H9 (cell line): ENCODE results near the gene NDRG4. TPM values are rescaled to one million over a fixed set of nuclear protein-coding genes. Genes with fewer than 3 reads are reported as not detected.

ENCODE experiments used
- DNase-seq: peaks from one replicate; pipeline ENCODE4 v3.0.0-alpha.2; 2017
- H2AFZ ChIP-seq: one replicate; pipeline ENCODE4 v1.6.1; 2013; ENCODE audit warnings: mild to moderate bottlenecking, low read length, control low read depth, moderate library complexity
- H2AK5ac ChIP-seq: 2 replicates; pipeline ENCODE4 v1.6.1; 2013; ENCODE audit warnings: low read length, control low read depth, mixed read lengths; ENCODE audit not compliant: insufficient read length
- H2BK120ac ChIP-seq: one replicate; pipeline ENCODE4 v1.6.1; 2013; ENCODE audit warnings: low read depth, mild to moderate bottlenecking, low read length, control low read depth, inconsistent platforms; ENCODE audit not compliant: poor library complexity, severe bottlenecking
- H2BK12ac ChIP-seq: 2 replicates; pipeline ENCODE4 v1.6.1; 2013; ENCODE audit warnings: low read length, control low read depth, mixed read lengths, low read depth; ENCODE audit not compliant: insufficient read length
- H2BK15ac ChIP-seq: 2 replicates; pipeline ENCODE4 v1.6.1; 2013; ENCODE audit warnings: low read depth, low read length, control low read depth
- H2BK20ac ChIP-seq: one replicate; pipeline ENCODE4 v1.6.1; 2013; ENCODE audit warnings: low read depth, mild to moderate bottlenecking, low read length, control low read depth, inconsistent platforms; ENCODE audit not compliant: poor library complexity, severe bottlenecking
- H2BK5ac ChIP-seq: 2 replicates; pipeline ENCODE4 v1.6.1; 2013; ENCODE audit warnings: low read length, control low read depth, mixed read lengths; ENCODE audit not compliant: insufficient read length
- H3K14ac ChIP-seq: 2 replicates; pipeline ENCODE4 v1.6.1; 2013; ENCODE audit warnings: low read length, control low read depth; ENCODE audit not compliant: insufficient read depth
- H3K18ac ChIP-seq: 2 replicates; pipeline ENCODE4 v1.6.1; 2013; ENCODE audit warnings: low read depth, mild to moderate bottlenecking, mixed read lengths, low read length, control low read depth; ENCODE audit not compliant: insufficient read length
- H3K23ac ChIP-seq: 2 replicates; pipeline ENCODE4 v1.6.1; 2013; ENCODE audit warnings: low read length, control low read depth, mixed read lengths, low read depth; ENCODE audit not compliant: insufficient read length
- H3K23me2 ChIP-seq: 2 replicates; pipeline ENCODE4 v1.6.1; 2013; ENCODE audit warnings: low read depth, mild to moderate bottlenecking, mixed read lengths, low read length, control low read depth; ENCODE audit not compliant: insufficient read length, poor library complexity, severe bottlenecking
- H3K27ac ChIP-seq: 2 replicates; pipeline ENCODE4 v1.5.1; 2013; ENCODE audit warnings: low read length, control low read depth, mixed read lengths, low read depth; ENCODE audit not compliant: insufficient read length
- H3K27me3 ChIP-seq: 2 replicates; pipeline ENCODE4 v1.6.1; 2013; ENCODE audit warnings: low read length, control low read depth, inconsistent platforms; ENCODE audit not compliant: insufficient read depth
- H3K4ac ChIP-seq: 2 replicates; pipeline ENCODE4 v1.6.1; 2013; ENCODE audit warnings: low read depth, mild to moderate bottlenecking, control low read depth, inconsistent platforms, low read length, moderate library complexity
- H3K4me1 ChIP-seq: 2 replicates; pipeline ENCODE4 v1.6.1; 2013; ENCODE audit warnings: low read length, control low read depth, inconsistent platforms; ENCODE audit not compliant: insufficient read depth
- H3K4me2 ChIP-seq: 2 replicates; pipeline ENCODE4 v1.6.1; 2013; ENCODE audit warnings: low read length, control low read depth, mixed read lengths; ENCODE audit not compliant: insufficient read length, insufficient read depth
- H3K56ac ChIP-seq: 2 replicates; pipeline ENCODE4 v1.6.1; 2013; ENCODE audit warnings: low read depth, mild to moderate bottlenecking, mixed read lengths, low read length, control low read depth; ENCODE audit not compliant: insufficient read length
- H3K79me1 ChIP-seq: 2 replicates; pipeline ENCODE4 v1.6.1; 2013; ENCODE audit warnings: low read depth, mild to moderate bottlenecking, moderate library complexity, low read length, control low read depth, inconsistent platforms; ENCODE audit not compliant: insufficient read depth, poor library complexity, severe bottlenecking
- H3K79me2 ChIP-seq: 2 replicates; pipeline ENCODE4 v1.6.1; 2013; ENCODE audit warnings: low read length, control low read depth, inconsistent platforms; ENCODE audit not compliant: insufficient read depth
- H3K9ac ChIP-seq: 2 replicates; pipeline ENCODE4 v1.6.1; 2013; ENCODE audit warnings: low read length, control low read depth, mixed read lengths; ENCODE audit not compliant: insufficient read length; ENCODE audit errors: extremely low read depth
- H3K9me3 ChIP-seq: one replicate; pipeline ENCODE4 v1.6.1; 2013; ENCODE audit warnings: low read depth, low read length, inconsistent platforms; ENCODE audit not compliant: control insufficient read depth
- H3T11ph ChIP-seq: one replicate; pipeline ENCODE4 v1.6.1; 2013; ENCODE audit warnings: mild to moderate bottlenecking, low read length, control low read depth, inconsistent platforms
- H4K20me1 ChIP-seq: one replicate; pipeline ENCODE4 v1.6.1; 2013; ENCODE audit not compliant: control insufficient read depth, insufficient read length, insufficient read depth
- H4K5ac ChIP-seq: 2 replicates; pipeline ENCODE4 v1.6.1; 2013; ENCODE audit warnings: low read depth, mild to moderate bottlenecking, mixed read lengths, low read length, control low read depth; ENCODE audit not compliant: insufficient read length
- H4K8ac ChIP-seq: replicated peaks from 2 replicates; pipeline ENCODE4 v1.6.1; 2013; ENCODE audit warnings: low read length, control low read depth, mixed read lengths, low read depth; ENCODE audit not compliant: insufficient read length
- H4K91ac ChIP-seq: 2 replicates; pipeline ENCODE4 v1.6.1; 2013; ENCODE audit warnings: low read depth, mild to moderate bottlenecking, moderate library complexity, mixed read lengths, low read length, control low read depth; ENCODE audit not compliant: insufficient read length
- H3K27ac Mint-ChIP-seq, 3 experiments: 2 replicates in 2 of 3; 3 replicates in 1 of 3; pipeline ENCODE4 v1.8.0; 2020 to 2021; ENCODE audit warnings: mixed read lengths in 3 of 3, mild to moderate bottlenecking in 1 of 3, moderate library complexity in 1 of 3
- H3K27me3 Mint-ChIP-seq: 2 replicates; pipeline ENCODE4 v1.8.0; 2021; ENCODE audit warnings: low read depth, mild to moderate bottlenecking, moderate library complexity, mixed read lengths
- H3K36me3 Mint-ChIP-seq, 3 experiments: 2 replicates in 2 of 3; 3 replicates in 1 of 3; pipeline ENCODE4 v1.8.0; 2020 to 2021; ENCODE audit warnings: low read depth in 3 of 3, mixed read lengths in 3 of 3; ENCODE audit not compliant: insufficient read depth in 1 of 3
- H3K4me1 Mint-ChIP-seq, 2 experiments: 2 replicates each; pipeline ENCODE4 v1.8.0; 2020; ENCODE audit warnings: mixed read lengths in 2 of 2
- H3K4me3 Mint-ChIP-seq, 2 experiments: 2 replicates in 1 of 2; 3 replicates in 1 of 2; pipeline ENCODE4 v1.8.0; 2020 to 2021; ENCODE audit warnings: mild to moderate bottlenecking in 2 of 2, mixed read lengths in 2 of 2, moderate library complexity in 1 of 2
- H3K9me3 Mint-ChIP-seq, 2 experiments: 2 replicates in 1 of 2; 3 replicates in 1 of 2; pipeline ENCODE4 v1.8.0; 2020; ENCODE audit warnings: mild to moderate bottlenecking in 2 of 2, mixed read lengths in 2 of 2, moderate library complexity in 1 of 2
- WGBS: extraction: QIAGEN DNeasy Blood & Tissue Kit; methylation state at CpG from one replicate; pipeline ENCODE4 v1.1.7; 2013; ENCODE audit warnings: missing lambda C conversion rate, low lambda C conversion rate, mixed read lengths; ENCODE audit not compliant: insufficient read length; ENCODE audit errors: extremely low coverage; 5-methylcytosine and 5-hydroxymethylcytosine counted together
- total RNA-seq: library from RNA; stranded (reverse); gene quantifications from 2 replicates; pipeline ENCODE4 v1.2.1, GENCODE V29; 2021
- TF ChIP-seq, protein P1 (sequence below): fragments of 200-600 bp; sonication (generic); conservative IDR thresholded peaks from 3 replicates; pipeline ENCODE4 v1.8.0; 2021; ENCODE audit warnings: antibody characterized with exemption, mild to moderate bottlenecking

NDRG4 gene
- total RNA-seq, 1 experiment from 2014 or later, result 18.6 TPM

DNA sequence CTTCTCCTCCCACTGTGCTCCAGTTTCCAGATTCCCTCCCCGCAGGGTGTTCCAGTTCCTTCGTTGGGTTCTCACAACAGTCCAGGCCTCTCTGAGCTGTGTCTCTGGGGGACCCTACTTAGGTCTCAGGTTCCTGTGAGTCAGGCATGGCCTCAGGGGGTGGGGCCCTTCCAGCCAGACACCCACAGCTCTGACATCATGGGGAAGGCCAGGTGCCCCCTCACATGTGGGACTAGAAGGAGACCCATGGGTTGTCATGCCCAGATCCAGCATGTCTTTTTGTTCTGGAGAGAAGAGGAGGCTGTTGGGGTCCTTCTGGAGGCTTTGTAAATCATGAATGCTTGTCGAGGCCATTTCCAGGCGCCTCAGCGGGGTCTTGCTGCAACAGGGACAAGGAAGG, 32.0 kb upstream of the NDRG4 start:
- no peak overlapping the region for H3T11ph ChIP-seq
- H3K23ac ChIP-seq, result no peak overlapping the region
- H3K4me1 ChIP-seq, result no peaks in the 10 kb centered on the region
- no peak overlapping the region for H3K18ac ChIP-seq
- no peak overlapping the region for H2BK120ac ChIP-seq
- Mint-ChIP-seq H3K4me1 (peaks cover 14 to 43% of the 10 kb centered on the region in 2 experiments), H3K27ac (no peak overlapping the region; a peak in 1 of 7 replicates), H3K9me3 (peaks cover 0 to 3% of the 10 kb centered on the region in 2 experiments; a peak in 2 of 5 replicates), H3K36me3 (peaks cover 0 to 6% (median 0%) of the 10 kb centered on the region in 3 experiments; a peak in 2 of 7 replicates), H3K4me3 (no peak overlapping the region), H3K27me3 (peaks cover 65% of the 10 kb centered on the region)
- peaks cover 16% of the 10 kb centered on the region; the same call in 1 of the 2 replicates for H3K27me3 ChIP-seq
- no peak overlapping the region for H2BK20ac ChIP-seq
- no peaks in the 10 kb centered on the region for H3K79me1 ChIP-seq
- WGBS, result no CpG with 5 or more reads among the region's 5 CpGs
- no peak overlapping the region for H4K91ac ChIP-seq
- no peak overlapping the region for H2AK5ac ChIP-seq
- H3K79me2 ChIP-seq, result no peaks in the 10 kb centered on the region
- H3K27ac ChIP-seq, result no peak overlapping the region
- H2BK15ac ChIP-seq, result no peak overlapping the region
- no peak overlapping the region for H3K4me2 ChIP-seq
- peaks cover 21% of the 10 kb centered on the region for H3K23me2 ChIP-seq
- no peaks in the 10 kb centered on the region for H4K20me1 ChIP-seq
- no peaks in the 10 kb centered on the region for H3K9me3 ChIP-seq
- no peak overlapping the region for H2BK5ac ChIP-seq
- no peak overlapping the region for H2BK12ac ChIP-seq
- no peak overlapping the region for H4K5ac ChIP-seq
- H2AFZ ChIP-seq, result no peak overlapping the region
- no peak overlapping the region for H3K14ac ChIP-seq
- no peak overlapping the region for H3K4ac ChIP-seq
- H3K9ac ChIP-seq, result no peak overlapping the region
- TF ChIP-seq, protein P1, sequence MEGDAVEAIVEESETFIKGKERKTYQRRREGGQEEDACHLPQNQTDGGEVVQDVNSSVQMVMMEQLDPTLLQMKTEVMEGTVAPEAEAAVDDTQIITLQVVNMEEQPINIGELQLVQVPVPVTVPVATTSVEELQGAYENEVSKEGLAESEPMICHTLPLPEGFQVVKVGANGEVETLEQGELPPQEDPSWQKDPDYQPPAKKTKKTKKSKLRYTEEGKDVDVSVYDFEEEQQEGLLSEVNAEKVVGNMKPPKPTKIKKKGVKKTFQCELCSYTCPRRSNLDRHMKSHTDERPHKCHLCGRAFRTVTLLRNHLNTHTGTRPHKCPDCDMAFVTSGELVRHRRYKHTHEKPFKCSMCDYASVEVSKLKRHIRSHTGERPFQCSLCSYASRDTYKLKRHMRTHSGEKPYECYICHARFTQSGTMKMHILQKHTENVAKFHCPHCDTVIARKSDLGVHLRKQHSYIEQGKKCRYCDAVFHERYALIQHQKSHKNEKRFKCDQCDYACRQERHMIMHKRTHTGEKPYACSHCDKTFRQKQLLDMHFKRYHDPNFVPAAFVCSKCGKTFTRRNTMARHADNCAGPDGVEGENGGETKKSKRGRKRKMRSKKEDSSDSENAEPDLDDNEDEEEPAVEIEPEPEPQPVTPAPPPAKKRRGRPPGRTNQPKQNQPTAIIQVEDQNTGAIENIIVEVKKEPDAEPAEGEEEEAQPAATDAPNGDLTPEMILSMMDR, result no peak
- DNase-seq, result no peak
- no peak overlapping the region for H4K8ac ChIP-seq
- H3K56ac ChIP-seq, result no peak overlapping the region
